HG02938 (cell line): ENCODE measurements around the gene GHDC.

Experiments
- ATAC-seq: cut with Tn5 transposase; IDR thresholded peaks from one replicate; pipeline ENCODE4 v1.9.1; 2021; ENCODE audit warnings: mild to moderate bottlenecking, moderate library complexity; ENCODE audit not compliant: unreplicated experiment

GHDC gene

GRCh38 chr17:42183741-42184711, 10.3 kb downstream of the GHDC start:
- ATAC-seq = no peak

DNA sequence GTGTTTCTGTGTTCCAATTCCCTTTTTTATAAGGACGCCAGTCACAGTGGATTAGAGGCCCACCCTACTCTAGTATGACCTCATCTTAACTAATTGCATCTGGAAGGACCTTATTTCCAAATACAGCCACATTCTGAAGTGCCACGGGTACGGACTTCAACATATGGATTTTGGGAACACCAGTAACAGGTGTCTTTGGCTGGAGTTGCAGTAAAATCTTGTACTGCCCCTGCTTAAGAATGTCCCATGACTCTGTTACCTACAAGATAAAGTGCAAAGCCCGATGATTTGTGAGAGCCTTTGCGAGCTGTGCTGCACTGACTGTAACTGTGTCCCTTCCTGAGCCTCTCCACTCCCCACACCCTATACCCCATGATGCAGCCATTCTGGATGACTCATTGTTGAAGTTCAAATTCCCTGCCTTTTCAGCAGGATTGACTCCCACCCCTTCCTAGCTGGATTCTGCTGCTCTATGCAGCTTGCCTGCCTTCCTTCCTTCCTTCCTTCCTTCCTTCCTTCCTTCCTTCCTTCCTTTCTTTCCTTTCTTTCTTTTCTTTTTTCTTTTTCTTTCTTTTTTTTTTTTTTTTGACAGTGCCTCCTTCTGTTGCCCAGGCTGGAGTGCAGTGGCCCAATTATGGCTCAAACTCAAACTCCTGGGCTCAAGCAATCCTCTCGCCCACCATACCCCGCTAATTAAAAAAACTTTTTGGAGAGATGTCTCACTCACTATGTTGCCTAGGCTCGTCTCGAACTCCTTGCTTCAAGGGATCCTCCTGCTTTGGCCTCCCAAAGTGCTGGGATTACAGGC, 11.2 kb downstream of the GHDC start:
- ATAC-seq = no peak

DNA sequence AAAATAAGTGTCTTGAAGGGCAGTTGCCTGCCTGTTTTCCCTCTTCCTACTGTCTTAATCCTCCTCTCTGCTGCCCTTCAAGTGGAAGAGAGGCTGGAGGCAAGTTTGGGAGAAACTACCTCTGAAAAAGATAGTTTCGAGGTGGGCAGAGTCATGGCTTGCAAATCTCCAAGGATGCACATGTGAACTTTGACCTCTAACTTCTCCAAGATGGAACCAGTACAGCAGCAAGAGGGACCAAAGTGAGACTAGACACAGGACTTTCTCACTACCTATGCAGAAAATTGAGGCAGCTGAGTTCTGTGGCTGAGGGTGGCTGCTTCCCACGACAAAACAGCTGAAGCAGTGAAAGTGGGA, 12.5 kb downstream of the GHDC start:
- no peak for ATAC-seq

- no peak for ATAC-seq
These were observed 13.1 kb downstream of the GHDC start, which contains the start of gene KCNH4 for GRCh38 chr17:42180922-42181850. Gene KCNH4, minus strand, starts transcription at chr17:42181142. Its CDS starts 197 bp downstream, at chr17:42180945.

- no peak for ATAC-seq
These were observed 13.8 kb downstream of the GHDC start for GRCh38 chr17:42180411-42180921.

DNA sequence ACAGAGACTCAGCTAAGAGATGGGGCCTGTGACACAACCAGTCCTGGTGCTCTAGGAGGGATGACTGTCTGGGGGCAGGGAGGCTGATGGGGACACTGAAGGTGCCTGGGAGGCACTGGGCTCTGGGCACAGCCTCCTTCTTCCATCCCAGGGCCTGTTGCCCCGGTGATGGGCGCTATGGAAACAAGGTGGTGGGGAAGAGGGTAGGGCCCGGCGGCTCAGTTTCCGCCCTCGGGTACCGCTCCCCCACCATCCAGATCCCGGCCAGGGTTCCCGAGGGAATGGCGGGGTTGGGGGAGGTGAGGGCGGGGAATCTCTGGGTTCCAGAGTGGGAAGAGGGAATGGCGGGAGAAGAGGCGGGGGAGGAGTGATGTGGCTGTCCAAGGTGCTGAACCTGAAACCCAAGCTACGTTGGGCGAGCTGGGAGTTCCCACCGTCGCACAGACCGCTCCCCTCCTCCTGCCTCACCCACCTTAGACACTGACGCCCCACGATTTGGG, 14.3 kb downstream of the GHDC start:
- no peak for ATAC-seq

GRCh38 chr17:42179335-42179734, 15.0 kb downstream of the GHDC start:
- no peak for ATAC-seq

DNA sequence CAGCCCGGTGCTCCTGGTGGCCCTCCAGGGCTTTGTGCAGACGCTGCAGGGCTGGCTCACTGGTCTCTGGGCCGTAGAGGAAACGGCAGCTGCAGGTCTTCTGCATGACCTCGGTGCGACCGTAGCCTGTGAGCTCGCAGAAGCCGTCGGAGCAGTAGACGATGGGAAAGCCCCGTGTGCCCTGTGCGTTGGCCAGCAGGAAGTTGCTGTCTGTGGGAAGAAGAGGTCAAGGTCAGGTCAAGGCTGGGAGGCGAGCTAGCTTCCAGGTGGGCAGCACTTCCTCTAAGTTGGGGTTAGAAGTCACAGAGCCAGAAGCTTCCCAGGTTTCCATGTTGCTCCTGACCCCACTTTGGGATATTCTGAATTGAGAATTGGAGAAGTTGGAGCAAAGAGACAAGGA, 15.5 kb downstream of the GHDC start:
- no peak for ATAC-seq

DNA sequence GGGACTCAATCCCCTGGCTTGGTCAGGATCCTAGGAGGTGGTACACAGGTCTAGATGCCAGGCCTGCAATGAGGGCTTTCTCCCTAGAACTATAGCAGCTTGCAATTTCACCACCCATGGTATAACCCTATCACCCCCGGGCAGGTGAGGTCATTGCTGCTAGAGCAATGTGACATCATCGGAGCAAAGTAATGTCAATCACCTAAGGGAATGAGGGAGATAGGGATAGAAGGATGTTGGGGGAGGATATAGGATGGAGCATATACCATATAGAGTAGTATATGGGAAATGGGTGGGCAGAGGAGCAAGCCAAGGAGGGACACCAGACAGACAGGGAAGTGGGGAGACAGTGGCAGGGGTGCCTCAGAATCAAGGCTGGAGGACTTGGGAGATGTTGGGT, 16.6 kb downstream of the GHDC start:
- no peak for ATAC-seq

DNA sequence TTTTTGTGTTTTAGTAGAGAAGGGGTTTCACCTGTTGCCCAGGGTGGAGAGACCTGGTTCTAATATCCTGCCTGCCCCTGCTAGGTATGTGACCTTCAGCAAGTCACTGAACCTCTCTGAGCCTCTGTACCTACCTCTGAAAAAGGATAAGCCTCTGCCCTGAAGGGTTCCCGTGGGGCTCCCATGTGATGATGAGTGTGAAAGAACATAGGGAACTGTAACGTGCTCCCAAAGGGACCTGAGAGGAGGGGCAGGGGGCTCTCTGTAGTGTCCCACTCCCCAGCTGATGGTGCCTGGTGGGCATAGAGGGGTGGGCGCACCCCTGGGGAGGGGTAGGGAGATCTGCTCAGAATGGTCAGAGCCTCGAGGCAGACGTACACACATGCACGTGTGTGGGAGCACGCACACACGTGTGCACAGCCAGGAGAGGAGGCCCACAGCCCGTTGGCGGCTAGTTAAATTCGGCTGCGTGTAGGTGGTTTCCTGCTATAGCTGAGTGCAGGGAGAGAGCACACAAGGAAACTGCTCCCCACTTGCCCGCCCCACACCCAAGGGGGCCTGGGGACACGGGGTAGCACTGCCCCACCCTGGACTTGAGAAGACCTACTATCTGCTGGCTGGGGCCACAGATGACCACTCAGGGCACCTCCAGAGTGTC, 20.0 kb downstream of the GHDC start:
- ATAC-seq = no peak

- ATAC-seq = no peak
These were observed 22.5 kb downstream of the GHDC start for GRCh38 chr17:42171831-42172230.

GRCh38 chr17:42169351-42169750, 24.9 kb downstream of the GHDC start:
- no peak for ATAC-seq

DNA sequence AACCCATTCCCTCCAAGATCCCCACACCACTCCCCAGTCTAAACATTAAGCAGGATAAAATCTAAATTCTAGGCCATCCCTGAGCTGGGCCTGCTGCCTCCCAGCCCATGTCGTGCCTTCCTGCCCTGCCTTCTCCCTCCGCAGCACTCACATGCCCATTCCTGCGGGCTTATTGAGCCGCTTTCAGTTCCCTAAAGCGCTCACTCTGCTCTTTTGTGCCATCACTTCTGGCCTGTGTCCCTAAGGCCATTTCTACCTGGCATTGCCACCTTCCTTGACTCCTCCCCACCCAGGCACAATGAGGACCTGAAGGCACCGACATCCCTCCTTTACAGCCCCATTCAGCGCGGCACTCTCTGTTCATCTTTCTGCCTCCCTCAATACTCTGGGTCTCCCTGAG, 26.5 kb downstream of the GHDC start:
- ATAC-seq = no peak

- no peak for ATAC-seq
These were observed 28.0 kb downstream of the GHDC start for GRCh38 chr17:42166196-42166763.

GRCh38 chr17:42165751-42166150, 28.5 kb downstream of the GHDC start:
- no peak for ATAC-seq

GRCh38 chr17:42163696-42164407, 30.4 kb downstream of the GHDC start:
- no peak for ATAC-seq

DNA sequence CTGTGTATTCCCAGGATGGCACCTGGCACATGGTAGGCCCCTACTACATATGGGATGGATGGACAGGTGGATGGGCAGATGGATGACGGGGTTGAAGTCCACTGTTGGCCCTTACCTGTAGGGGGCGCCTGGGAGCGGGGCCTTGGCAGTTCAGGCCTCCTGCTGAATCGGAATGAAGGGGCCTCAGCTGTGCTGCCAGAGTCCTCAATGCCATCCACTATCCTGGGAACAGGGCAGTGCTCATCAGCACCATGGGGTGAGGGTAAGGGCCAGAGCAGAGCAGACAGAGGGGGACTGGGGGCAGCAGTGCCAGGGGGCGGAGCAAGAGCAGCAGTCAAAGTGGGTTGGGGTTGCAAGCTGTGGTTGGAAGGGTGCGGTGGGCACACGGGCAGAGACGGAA, 31.2 kb downstream of the GHDC start:
- ATAC-seq = no peak

DNA sequence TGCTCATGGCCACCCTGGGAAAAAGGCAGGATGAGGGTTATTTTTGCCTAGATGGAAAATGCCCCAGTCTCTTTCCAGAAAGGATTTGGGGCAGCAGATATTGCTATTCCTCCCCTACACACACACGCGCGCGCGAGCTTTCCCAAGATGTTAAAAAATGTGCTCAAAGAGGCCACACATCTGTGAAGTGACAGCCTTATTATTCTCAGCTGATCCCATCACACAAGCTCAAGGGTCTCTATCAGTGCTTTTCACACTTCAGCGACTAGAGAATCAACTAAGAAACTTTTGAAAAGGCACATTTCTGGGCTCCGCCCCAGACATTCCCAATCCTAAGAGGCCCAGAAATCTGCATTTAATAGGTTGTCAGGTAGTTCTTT, 33.8 kb downstream of the GHDC start:
- ATAC-seq = no peak
